Adrenal gland (tissue), 12 donors: ENCODE measurements around the gene STK11IP. TPM values are rescaled to one million over a fixed set of nuclear protein-coding genes. Genes with fewer than 3 reads are reported as not detected.

Source experiments
- DNase-seq, 7 donors: peaks; one replicate each; pipeline ENCODE4 v3.0.0-alpha.2; 2019 to 2020
- H3K27ac ChIP-seq, 5 donors: fragments of 200-600 bp; sonication (generic) in 4 of 5; 1 replicate in 3 of 5; 2 replicates in 2 of 5; pipeline versions ENCODE4 v1.5.1 to v1.8.0; 2016 to 2020; ENCODE audit warnings: mild to moderate bottlenecking in 1 of 5
- H3K27me3 ChIP-seq: fragments of 200-600 bp; 2 replicates; pipeline ENCODE4 v1.8.0; 2021
- H3K36me3 ChIP-seq, 2 donors: fragments of 200-600 bp; replicated peaks in 1 of 2; 1 replicate in 1 of 2; 2 replicates in 1 of 2; pipeline versions ENCODE4 v1.5.1 to v1.8.0; 2018 to 2022
- H3K4me1 ChIP-seq, 2 donors: fragments of 200-600 bp; replicated peaks in 1 of 2; 1 replicate in 1 of 2; 2 replicates in 1 of 2; pipeline versions ENCODE4 v1.5.1 to v1.8.0; 2018 to 2021
- H3K4me3 ChIP-seq, 4 donors: fragments of 200-600 bp; sonication (generic) in 3 of 4; one replicate each; pipeline ENCODE4 v1.5.1; 2016 to 2018
- H3K9me3 ChIP-seq, 3 donors: fragments of 200-600 bp; sonication (generic) in 1 of 3; replicated peaks in 1 of 3; 1 replicate in 2 of 3; 2 replicates in 1 of 3; pipeline versions ENCODE4 v1.5.1 to v1.8.0; 2016 to 2021
- POLR2A ChIP-seq, 2 donors: fragments of 450-650 bp; IDR thresholded peaks; one replicate each; pipeline ENCODE4 v1.6.1; 2017; ENCODE audit warnings: antibody characterized with exemption in 2 of 2, mild to moderate bottlenecking in 2 of 2, moderate library complexity in 1 of 2
- WGBS, 4 donors: extraction: QIAGEN DNeasy Blood & Tissue Kit in 2 of 4; methylation state at CpG; one replicate each; pipeline versions ENCODE4 v1.1.5 to v1.1.7; 2013 to 2017; 5-methylcytosine and 5-hydroxymethylcytosine counted together
- intact Hi-C, 2 donors: fragments of 100-400 bp; cut with DNase I; formaldehyde crosslinking; loops; one replicate each; pipeline versions ENCODE4 v1.14.1 to v1.15.0; 2022 to 2023
- polyA plus RNA-seq, 3 donors: library from polyadenylated mRNA; stranded (reverse); fragments of 200-250 nt in 2 of 3; fragments of 350-450 nt in 1 of 3; fragmentation: Illumina TruSeq in 1 of 3; extraction: RNeasy Lipid Tissue Mini Kit (QIAGEN cat#74804) in 1 of 3; gene quantifications; one replicate each; pipeline ENCODE4 v1.2.3, GENCODE V29; 2013 to 2014
- total RNA-seq, 9 donors: library from RNA; depleted of rRNA in 4 of 9; stranded (reverse); fragments of >200 nt in 4 of 9; fragments of 120-200 nt in 1 of 9; fragmentation: NEBNext Ultra II Directional in 1 of 9; extraction: Animal tissue kit (Norgen Biotek cat#: 25700) in 1 of 9; gene quantifications; one replicate each; pipeline versions ENCODE4 v1.1.0 to v1.2.4, GENCODE V29; 2013 to 2023
- TF ChIP-seq, protein P1 (sequence below), 6 experiments: fragments of 450-650 bp in 4 of 6; fragments of 200-600 bp in 2 of 6; sonication (generic) in 1 of 6; IDR thresholded peaks; 1 replicate in 5 of 6; 2 replicates in 1 of 6; pipeline versions ENCODE4 v1.5.1 to v1.8.0; 2016 to 2021; ENCODE audit warnings: antibody characterized with exemption in 6 of 6, mild to moderate bottlenecking in 2 of 6, moderate library complexity in 1 of 6
- donor health status: healthy with polysubstance abuse.
- donor health status: Bipolar disorder and iron deficiency.
- donor health status: DM: yes; HTN: yes; CAD: no.
- donor health status: DM: no; HTN: no; CAD: no.
- donor health status: DM: no; HTN: no; CAD: no.
- donor health status: DM: yes; HTN: yes; CAD: no.

The STK11IP gene
- total and polyA plus RNA-seq, 12 donors: 5.0 to 68.1 (median 25.5) TPM

DNA sequence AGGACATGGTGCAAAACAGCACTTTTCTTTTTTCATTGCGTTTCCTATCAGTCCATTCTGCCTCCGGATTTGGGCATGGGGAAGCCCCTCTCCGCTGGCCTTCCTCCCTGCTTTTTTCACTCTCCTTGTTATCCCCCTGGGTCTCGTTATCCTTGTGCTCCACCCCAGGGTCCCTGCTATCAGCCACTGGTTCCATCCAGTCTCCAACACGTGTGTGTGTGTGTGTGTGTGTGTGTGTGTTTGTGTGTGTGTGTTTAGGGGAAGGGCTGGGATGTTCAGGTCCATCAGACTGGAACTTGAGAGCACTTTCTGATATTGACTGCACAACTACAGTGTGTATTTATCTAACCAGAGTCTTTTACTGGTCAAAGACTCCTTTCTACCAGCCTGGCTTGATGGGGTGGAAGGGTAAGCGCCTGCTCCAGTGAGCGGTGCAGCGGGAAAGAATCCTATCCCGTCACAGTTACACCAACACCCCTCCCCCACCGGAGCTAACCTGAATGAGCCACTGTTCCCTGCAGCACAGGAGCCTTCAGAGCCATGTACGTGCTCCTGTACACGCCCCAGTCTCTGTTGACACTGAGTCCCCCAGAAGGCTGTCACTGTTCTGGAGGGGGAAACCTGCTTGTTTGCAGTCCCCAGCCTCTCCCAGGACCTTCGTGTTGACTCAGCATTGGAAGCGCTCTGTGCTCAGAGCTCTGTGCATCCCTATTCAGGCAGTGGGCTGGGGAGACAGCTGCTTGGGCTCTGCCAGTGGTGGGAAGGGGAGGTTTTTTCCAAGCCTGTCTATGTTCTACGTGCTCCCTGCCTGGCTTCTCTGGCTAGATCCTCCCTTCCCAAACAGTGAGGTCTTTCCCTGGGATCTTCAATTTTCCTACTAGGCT is 20.9 kb upstream of the STK11IP start:
- no peak overlapping the region for H3K4me3 ChIP-seq
- H3K27me3 ChIP-seq: no peaks in the 10 kb centered on the region
- H3K9me3 ChIP-seq: no peaks in the 10 kb centered on the region
- H3K4me1 ChIP-seq: peaks cover 0 to 7% of the 10 kb centered on the region in 2 donors
- intact Hi-C loops: no loop called here
- TF ChIP-seq, protein P1, sequence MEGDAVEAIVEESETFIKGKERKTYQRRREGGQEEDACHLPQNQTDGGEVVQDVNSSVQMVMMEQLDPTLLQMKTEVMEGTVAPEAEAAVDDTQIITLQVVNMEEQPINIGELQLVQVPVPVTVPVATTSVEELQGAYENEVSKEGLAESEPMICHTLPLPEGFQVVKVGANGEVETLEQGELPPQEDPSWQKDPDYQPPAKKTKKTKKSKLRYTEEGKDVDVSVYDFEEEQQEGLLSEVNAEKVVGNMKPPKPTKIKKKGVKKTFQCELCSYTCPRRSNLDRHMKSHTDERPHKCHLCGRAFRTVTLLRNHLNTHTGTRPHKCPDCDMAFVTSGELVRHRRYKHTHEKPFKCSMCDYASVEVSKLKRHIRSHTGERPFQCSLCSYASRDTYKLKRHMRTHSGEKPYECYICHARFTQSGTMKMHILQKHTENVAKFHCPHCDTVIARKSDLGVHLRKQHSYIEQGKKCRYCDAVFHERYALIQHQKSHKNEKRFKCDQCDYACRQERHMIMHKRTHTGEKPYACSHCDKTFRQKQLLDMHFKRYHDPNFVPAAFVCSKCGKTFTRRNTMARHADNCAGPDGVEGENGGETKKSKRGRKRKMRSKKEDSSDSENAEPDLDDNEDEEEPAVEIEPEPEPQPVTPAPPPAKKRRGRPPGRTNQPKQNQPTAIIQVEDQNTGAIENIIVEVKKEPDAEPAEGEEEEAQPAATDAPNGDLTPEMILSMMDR (IDR thresholded peaks at IDR 0.05): no peak
- no peak for TF ChIP-seq POLR2A (IDR thresholded peaks at IDR 0.05)
- DNase-seq: peak in 2 of 7 donors; percentile 41 to 54
- H3K27ac ChIP-seq: no peak overlapping the region
- WGBS, 4 donors: 41 to 49% (median 46%) methylated on average over 12 to 15 of the region's 15 CpGs
- H3K36me3 ChIP-seq: no peaks in the 10 kb centered on the region

DNA sequence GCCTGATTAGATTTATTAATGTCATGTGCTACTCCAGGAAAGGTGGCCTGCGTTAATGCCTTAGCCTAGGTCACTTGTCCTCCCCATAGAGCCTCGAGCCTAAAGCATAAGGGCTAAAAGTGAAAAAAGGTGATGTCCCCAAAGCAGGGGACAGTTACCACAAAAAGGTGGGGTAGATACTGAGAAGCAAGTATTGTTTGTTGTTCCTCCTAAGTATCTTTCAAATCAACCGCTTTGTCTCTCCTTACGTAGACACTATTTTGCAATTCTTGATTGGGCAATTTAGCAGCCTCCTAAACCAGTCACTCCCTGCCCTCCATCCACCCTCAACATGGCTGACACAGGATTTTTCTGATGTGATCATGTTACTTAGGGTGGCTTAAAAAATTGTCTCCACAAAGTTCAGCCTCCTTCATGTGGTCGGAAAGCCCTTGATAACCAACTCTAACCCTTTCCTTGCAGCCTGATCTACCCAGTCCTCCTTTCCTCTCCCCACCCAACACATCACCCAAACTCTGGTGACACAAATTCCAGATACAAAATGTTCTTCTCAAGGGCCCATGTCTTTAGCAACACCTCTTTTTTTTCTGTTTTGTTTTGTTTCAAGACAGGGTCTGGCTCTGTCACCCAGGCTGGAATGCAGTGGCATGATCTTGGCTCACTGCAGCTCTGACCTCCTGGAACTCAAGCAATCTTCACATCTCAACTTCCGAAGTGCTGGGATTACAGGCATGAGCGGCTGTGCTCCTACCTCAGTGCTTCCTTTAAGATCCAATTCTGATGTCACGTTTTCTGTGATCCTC is 18.6 kb upstream of the STK11IP start:
- TF ChIP-seq, protein P1 (IDR thresholded peaks at IDR 0.05): no peak
- TF ChIP-seq POLR2A (IDR thresholded peaks at IDR 0.05): no peak
- intact Hi-C loops: no loop called here
- Histone ChIP-seq H3K27me3 (no peaks in the 10 kb centered on the region), H3K4me1 (no peaks in the 10 kb centered on the region), H3K27ac (peak overlapping the region in 2 of 5 donors; percentile 1 to 54), H3K4me3 (no peak overlapping the region), H3K36me3 (no peaks in the 10 kb centered on the region), H3K9me3 (no peaks in the 10 kb centered on the region)
- peak in 1 of 7 donors; percentile 54 for DNase-seq
- WGBS, 4 donors: 72 to 76% (median 75%) methylated on average over 8 of the region's 8 CpGs

DNA sequence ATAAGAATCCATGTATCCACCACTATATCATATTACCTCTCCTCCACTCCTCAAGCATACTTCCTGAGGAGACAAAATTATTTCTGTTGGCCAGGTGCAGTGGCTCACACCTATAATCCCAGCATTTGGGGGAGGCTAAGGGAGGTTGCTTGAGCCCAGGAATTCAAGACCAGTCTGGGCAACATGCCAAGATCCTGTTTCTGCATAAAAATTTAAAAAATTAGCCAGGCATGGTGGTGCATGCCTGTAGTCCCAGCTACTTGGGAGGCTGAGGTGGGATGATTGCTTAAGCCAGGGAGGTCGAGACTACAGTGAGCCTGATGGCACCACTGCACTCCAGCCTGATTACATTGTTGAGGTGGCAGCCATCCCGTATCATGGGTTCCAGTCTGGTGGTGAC is 16.3 kb upstream of the STK11IP start:
- Histone ChIP-seq H3K4me1 (no peaks in the 10 kb centered on the region), H3K36me3 (no peaks in the 10 kb centered on the region), H3K27me3 (no peaks in the 10 kb centered on the region), H3K9me3 (no peaks in the 10 kb centered on the region), H3K27ac (no peak overlapping the region), H3K4me3 (no peak overlapping the region)
- WGBS, 4 donors: 75 to 86% (median 79%) methylated on average over 2 of the region's 2 CpGs
- DNase-seq: no peak
- intact Hi-C loops: no loop called here
- TF ChIP-seq, protein P1 (IDR thresholded peaks at IDR 0.05): no peak
- TF ChIP-seq POLR2A (IDR thresholded peaks at IDR 0.05): no peak

DNA sequence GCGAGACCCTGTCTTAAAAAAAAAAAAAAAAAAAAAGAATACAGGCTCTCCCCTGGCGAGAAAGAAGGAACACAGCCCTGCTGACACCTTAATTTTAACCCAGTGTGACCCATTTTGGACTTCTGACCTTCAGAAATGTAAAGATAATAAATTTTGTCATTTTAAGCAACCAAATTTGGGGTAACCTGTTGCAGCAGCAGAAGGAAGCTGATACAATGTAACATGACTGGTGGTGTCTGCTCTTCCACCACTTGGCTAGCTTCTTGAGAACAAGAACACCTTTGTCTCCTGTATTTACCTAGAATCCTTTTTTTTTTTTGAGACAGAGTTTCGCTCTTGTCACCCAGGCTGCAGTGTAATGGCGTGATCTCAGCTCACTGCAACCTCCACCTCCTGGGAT is 6.6 kb upstream of the STK11IP start:
- intact Hi-C loops: no loop called here
- no peaks in the 10 kb centered on the region for H3K4me1 ChIP-seq
- no peaks in the 10 kb centered on the region for H3K9me3 ChIP-seq
- no peak for DNase-seq
- TF ChIP-seq, protein P1 (IDR thresholded peaks at IDR 0.05): no peak
- no peak for TF ChIP-seq POLR2A (IDR thresholded peaks at IDR 0.05)
- no peaks in the 10 kb centered on the region for H3K36me3 ChIP-seq
- no peak overlapping the region for H3K27ac ChIP-seq
- WGBS, 4 donors: 59 to 70% (median 68%) methylated on average over 4 of the region's 4 CpGs
- no peak overlapping the region for H3K4me3 ChIP-seq
- H3K27me3 ChIP-seq: no peaks in the 10 kb centered on the region
